Effector CD8-positive, alpha-beta T cell (primary cell): ENCODE measurements around the gene SLC25A17.
"Not testable (repeated sequence)": the region's sequence is repeated elsewhere in the genome, so short reads cannot be mapped to it uniquely, and the experiment has no call there.

Experiments used
- DNase-seq: peaks from one replicate; lab custom pipeline; 2025; lab: John Stamatoyannopoulos, UW

The SLC25A17 gene

DNA sequence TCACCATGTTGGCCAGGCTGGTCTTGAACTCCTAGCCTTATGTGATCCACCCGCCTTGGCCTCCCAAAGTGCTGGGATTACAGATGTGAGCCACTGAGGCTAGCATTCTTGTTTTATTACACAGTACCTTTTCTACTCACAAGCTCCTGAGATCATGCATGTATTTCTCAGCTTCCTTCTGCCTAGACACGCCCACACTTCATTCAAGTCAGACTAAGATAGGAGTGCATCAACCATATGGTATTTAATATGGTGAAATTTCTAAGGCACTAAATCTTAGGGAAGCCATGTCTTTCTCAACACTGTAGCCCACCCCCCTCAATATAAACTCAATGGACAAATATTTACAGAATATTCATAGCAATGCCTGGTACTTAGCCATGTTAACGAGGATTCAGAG lies 62.1 kb downstream of the SLC25A17 start:
- DNase-seq = no peak

GRCh38 chr22:40753114-40753513 lies 66.0 kb downstream of the SLC25A17 start:
- DNase-seq = no peak

DNA sequence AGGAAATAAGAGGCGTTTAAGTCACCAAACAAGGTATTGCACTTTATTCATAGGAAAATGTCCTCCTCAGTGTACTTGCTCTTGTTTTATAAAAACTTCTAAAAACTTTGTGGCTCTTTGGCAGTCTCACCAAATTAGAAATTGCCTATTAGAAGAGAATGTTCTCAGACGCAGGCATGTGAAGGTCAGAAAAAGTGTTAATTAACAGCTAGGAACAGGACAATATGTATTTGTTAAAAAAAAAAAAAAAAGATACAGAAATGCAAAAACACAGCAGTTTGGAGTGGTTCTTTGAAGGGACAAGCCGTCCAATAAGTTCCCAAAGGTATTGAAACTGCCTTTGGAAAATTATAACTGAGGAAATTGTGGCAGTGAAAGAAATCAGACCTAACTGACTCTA lies 67.9 kb downstream of the SLC25A17 start:
- no peak for DNase-seq

DNA sequence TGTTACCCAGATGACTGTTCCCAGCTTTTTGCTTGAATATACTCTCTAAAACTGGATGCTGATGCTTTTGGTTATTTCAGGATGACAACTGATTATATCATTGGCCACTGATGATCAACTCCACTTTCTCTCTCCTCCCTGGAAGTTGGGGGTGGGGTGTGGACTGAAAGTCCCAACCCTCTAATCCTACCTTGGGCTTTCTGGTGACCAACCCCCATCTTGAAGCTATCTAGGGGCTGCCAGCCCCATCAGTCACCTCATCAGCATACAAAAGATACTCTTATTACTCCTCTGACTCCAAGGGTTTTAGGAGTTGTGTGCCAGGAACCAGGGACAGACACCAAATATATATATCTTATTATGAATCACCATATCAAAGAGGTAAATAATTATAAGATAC lies 69.3 kb downstream of the SLC25A17 start:
- DNase-seq = no peak

DNA sequence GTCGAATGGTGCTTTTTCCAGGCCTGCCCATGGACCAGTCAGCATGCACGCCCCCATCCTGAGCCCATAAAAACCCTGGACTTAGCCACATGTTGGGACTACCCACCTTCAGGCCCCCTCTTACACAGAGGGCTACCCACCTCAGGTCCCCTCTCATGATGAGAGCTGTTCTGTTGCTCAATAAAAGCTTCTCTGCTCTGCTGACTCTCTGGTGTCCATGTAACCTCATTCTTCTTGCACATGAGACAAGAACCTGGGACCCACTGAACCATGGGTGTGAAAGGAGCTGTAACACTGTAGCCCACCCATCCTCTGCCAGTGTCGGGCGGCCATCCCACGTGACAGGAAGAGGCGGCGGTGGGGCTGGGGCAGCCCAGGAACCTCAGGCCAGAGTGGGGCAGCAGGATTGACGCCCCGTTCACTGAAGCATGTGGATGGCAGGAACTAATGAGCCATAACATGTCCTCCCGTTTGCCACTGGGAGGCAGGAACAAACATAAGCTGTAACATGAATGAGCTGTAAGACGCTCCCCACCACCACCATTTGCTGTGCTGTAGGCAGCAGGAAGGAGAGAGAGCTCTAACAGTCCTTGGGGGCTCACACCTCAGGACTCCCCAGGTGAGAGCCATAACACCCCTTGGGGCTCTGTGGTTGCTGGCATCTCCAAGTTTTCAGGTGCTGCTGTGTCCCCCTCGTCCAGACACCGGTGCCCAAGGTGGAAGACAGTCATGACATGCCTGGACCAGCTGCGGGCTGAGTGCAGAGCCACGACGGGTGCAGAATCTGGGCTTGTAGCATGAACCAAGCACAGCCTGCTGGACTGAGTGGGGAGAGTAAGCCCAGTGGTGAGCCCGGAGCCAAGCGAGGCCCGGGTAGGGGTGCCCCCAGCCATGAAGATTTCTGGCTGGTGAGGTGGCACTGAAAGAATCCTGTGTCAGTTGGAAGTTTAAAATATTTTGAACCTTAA lies 70.5 kb downstream of the SLC25A17 start:
- no peak for DNase-seq

DNA sequence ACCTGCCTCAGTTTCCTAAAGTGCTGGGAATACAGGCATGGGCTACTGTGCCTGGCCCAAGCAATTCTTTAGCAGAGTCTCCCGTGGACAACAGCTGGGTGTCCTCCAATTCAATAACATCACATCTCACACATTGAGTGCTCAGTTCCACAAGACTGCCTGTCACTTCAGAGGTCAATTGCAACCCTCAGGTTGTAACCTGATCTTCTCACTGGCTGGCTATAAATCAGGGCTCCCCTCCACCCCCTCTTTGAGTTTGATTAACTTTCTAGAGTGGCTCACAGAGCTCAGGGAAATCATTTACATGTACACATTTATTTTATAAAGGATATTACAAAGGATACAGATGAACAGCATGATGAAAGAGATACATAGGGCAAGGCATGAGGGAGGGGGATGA lies 71.8 kb downstream of the SLC25A17 start:
- no peak for DNase-seq

- no peak for DNase-seq
Measured at GRCh38 chr22:40746428-40747220, 72.5 kb downstream of the SLC25A17 start.

DNA sequence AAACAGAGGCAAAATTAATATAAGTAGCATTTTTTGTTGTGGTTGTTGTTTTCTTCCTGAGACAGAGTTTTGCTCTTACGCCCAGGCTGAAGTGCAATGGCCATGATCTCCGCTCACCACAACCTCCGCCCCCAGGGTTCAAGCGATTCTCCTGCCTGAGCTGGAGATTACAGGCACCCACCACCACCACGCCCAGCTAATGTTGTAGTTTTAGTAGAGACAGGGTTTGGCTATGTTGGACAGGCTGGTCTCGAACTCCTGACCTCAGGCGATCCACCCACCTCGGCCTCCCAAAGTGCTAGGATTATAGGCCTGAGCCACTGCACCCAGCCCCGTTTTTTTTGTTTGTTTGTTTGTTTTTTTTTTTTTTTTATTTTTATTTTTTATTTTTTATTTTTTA lies 75.4 kb downstream of the SLC25A17 start:
- DNase-seq = no peak

DNA sequence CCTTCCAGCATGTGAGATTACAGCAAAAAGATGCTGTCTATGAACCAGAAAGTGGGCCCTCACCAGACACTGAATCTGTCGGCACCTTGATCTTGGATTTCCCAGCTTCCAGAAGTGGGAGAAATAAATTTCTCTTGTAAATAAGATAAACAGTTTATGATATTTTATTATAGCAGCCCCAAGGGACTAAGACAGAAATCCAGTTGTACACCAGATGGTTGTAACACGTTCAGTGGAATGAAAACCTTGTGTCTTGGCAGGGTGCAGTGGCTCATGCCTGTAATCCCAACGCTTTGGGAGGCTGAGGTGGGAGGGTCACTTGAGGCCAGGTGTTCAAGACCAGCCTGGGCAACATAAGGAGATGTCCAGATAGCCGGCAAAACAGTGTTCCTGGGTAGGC lies 78.0 kb downstream of the SLC25A17 start:
- DNase-seq = no peak

DNA sequence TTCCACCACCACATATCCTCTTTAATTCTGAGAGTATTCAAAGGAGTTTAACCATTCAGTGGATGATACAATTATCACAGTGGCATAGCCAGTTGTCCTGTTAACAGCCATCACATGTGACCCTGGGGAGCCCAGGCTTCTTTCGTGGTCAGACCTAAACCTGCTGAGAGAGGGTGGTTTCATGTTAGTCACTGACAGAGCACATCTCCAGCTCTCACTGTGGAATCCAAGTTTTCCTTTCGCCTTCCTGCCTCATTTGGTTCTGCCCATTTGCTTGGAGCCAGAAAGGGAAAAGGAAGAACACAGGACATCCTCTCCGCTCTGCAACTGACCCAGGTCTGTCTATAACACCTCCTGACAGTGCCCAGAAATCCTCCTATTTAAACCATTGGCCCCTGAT lies 79.4 kb downstream of the SLC25A17 start:
- DNase-seq = no peak

GRCh38 chr22:40733919-40734318 lies 85.2 kb downstream of the SLC25A17 start:
- DNase-seq = no peak

- no peak for DNase-seq
Measured at GRCh38 chr22:40732999-40733292, 86.2 kb downstream of the SLC25A17 start.

DNA sequence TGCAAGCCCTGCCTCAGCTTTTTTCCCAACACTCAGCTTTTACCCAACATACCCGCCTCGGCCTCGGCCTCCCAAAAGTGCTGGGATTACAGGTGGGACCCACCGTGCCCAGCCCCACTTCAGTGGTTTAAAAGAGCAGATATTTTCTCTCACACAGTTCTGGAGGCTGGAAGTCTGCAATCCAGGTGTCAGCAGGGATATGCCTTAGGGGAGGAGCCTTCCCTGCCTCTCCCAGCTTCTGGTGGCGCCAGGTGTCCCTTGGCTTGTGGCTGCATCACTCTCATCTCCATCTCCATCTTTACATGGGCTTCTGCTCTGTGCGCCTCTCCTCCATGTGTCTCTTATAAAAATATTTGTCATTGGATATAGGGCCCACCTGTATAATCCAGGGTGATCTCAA lies 89.9 kb downstream of the SLC25A17 start:
- no peak for DNase-seq

- peak; percentile 29 for DNase-seq
Measured at GRCh38 chr22:40728731-40729189, 90.4 kb downstream of the SLC25A17 start.

GRCh38 chr22:40727964-40728615 lies 91.1 kb downstream of the SLC25A17 start:
- DNase-seq = no peak

- no peak for DNase-seq
Measured at GRCh38 chr22:40727070-40727963, 91.8 kb downstream of the SLC25A17 start.

GRCh38 chr22:40726514-40726913 lies 92.6 kb downstream of the SLC25A17 start:
- no peak for DNase-seq

- DNase-seq = no peak
Measured at GRCh38 chr22:40723396-40723933, 95.7 kb downstream of the SLC25A17 start.

- no peak for DNase-seq
Measured at GRCh38 chr22:40721266-40721665, 97.9 kb downstream of the SLC25A17 start.

GRCh38 chr22:40720538-40721256 lies 98.4 kb downstream of the SLC25A17 start:
- DNase-seq = no peak

DNA sequence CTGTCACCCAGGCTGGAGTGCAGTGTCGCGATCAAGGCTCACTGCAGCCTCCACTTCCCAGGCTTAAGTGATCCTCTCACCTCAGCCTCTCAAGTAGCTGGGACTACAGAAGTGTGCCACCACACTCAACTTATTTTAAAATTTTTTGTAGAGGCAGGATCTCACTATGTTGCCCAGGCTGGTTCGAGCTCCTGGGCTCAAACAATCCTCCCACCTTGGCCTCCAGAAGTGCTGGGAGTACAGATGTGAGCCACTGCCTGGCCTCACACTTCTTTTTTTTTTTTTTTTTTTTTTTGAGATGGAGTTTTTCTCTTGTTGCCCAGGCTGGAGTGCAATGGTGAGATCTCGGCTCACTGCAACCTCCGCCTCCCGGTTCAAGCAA lies 99.0 kb downstream of the SLC25A17 start:
- not testable (repeated sequence) for DNase-seq
